Loucy (cell line): Measurements from ENCODE around the gene GPR15LG.

ENCODE experiments used
- H2AFZ ChIP-seq: fragments of 200-600 bp; sonication (generic); 2 replicates; pipeline ENCODE4 v1.6.0; 2016; ENCODE audit warnings: antibody characterized with exemption, mild to moderate bottlenecking, low read length, moderate library complexity
- H3F3A ChIP-seq: fragments of 200-600 bp; 2 replicates; pipeline ENCODE4 v1.6.0; 2016; ENCODE audit warnings: antibody characterized with exemption, low read depth, mild to moderate bottlenecking
- H3K27me3 ChIP-seq: fragments of 200-600 bp; sonication (generic); 2 replicates; pipeline ENCODE4 v1.6.1; 2014; ENCODE audit warnings: low read length, mild to moderate bottlenecking; ENCODE audit not compliant: insufficient read depth, poor library complexity, severe bottlenecking
- H3K36me3 ChIP-seq: fragments of 200-600 bp; sonication (generic); 2 replicates; pipeline ENCODE4 v1.6.1; 2016; ENCODE audit warnings: low read length; ENCODE audit not compliant: insufficient read depth
- H3K4me1 ChIP-seq: fragments of 200-600 bp; sonication (generic); 2 replicates; pipeline ENCODE4 v1.5.1; 2014; ENCODE audit warnings: low read length, mild to moderate bottlenecking; ENCODE audit not compliant: insufficient read depth, poor library complexity, severe bottlenecking
- H3K4me2 ChIP-seq: fragments of 200-600 bp; sonication (generic); 2 replicates; pipeline ENCODE4 v1.6.0; 2014; ENCODE audit warnings: antibody characterized with exemption, low read length, low read depth, mild to moderate bottlenecking; ENCODE audit not compliant: poor library complexity, severe bottlenecking
- H3K4me3 ChIP-seq: fragments of 200-600 bp; sonication (generic); 2 replicates; pipeline ENCODE4 v1.5.1; 2014; ENCODE audit warnings: low read length, mild to moderate bottlenecking, mixed read lengths; ENCODE audit not compliant: poor library complexity, severe bottlenecking
- H3K79me2 ChIP-seq: fragments of 200-600 bp; sonication (generic); 2 replicates; pipeline ENCODE4 v1.6.1; 2014; ENCODE audit warnings: low read length; ENCODE audit not compliant: insufficient read depth
- H3K9ac ChIP-seq: fragments of 200-600 bp; sonication (generic); 2 replicates; pipeline ENCODE4 v1.6.0; 2014; ENCODE audit warnings: mild to moderate bottlenecking, low read depth, low read length, moderate library complexity; ENCODE audit not compliant: poor library complexity, severe bottlenecking
- H3K9me2 ChIP-seq: fragments of 200-600 bp; sonication (generic); replicated peaks from 2 replicates; pipeline ENCODE4 v1.6.1; 2016; ENCODE audit warnings: low read depth, low read length, mixed read lengths
- H3K9me3 ChIP-seq: fragments of 200-600 bp; sonication (generic); 2 replicates; pipeline ENCODE4 v1.6.1; 2014; ENCODE audit warnings: mild to moderate bottlenecking, antibody characterized with exemption, low read length, low read depth; ENCODE audit not compliant: insufficient read depth
- H4K20me1 ChIP-seq: fragments of 200-600 bp; sonication (generic); 2 replicates; pipeline ENCODE4 v1.6.0; 2014; ENCODE audit warnings: antibody characterized with exemption, low read length, mild to moderate bottlenecking; ENCODE audit not compliant: insufficient read depth, poor library complexity, severe bottlenecking
- EZH2phosphoT487 ChIP-seq: fragments of 200-600 bp; IDR thresholded peaks from 2 replicates; pipeline ENCODE4 v1.6.1; 2018; ENCODE audit warnings: antibody characterized with exemption, mild to moderate bottlenecking, moderate library complexity, borderline replicate concordance
- TF ChIP-seq, protein P1 (sequence below): fragments of 200-600 bp; sonication (generic); conservative IDR thresholded peaks from 2 replicates; pipeline ENCODE4 v1.5.1; 2014; ENCODE audit warnings: mild to moderate bottlenecking, antibody characterized with exemption, low read length

GPR15LG gene

DNA sequence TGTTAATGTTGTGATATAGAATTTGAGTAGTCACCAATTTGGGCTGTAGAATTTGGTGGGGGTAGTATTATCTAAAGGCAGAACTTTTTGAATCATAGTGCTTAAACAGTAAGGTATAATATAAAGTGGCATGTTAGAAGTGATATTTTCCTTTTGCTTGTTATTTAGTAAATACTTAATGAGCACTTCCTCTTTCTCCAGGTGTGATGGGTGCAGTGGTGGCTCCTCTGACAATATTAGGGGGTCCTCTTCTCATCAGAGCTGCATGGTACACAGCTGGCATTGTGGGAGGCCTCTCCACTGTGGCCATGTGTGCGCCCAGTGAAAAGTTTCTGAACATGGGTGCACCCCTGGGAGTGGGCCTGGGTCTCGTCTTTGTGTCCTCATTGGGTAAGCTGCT, 23.7 kb upstream of the GPR15LG start:
- Histone ChIP-seq H3F3A (no peaks in the 10 kb centered on the region), H3K9me3 (no peaks in the 10 kb centered on the region)

DNA sequence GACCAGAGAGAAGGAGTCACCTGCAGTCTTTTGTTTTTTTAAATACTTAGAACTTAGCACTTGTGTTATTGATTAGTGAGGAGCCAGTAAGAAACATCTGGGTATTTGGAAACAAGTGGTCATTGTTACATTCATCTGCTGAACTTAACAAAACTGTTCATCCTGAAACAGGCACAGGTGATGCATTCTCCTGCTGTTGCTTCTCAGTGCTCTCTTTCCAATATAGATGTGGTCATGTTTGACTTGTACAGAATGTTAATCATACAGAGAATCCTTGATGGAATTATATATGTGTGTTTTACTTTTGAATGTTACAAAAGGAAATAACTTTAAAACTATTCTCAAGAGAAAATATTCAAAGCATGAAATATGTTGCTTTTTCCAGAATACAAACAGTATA, 20.8 kb upstream of the GPR15LG start:
- no peaks in the 10 kb centered on the region; the same call in 1 of the 2 replicates for H3K79me2 ChIP-seq
- no peaks in the 10 kb centered on the region for H3K9me2 ChIP-seq
- H3K36me3 ChIP-seq, result peaks cover 53% of the 10 kb centered on the region; the same call in 1 of the 2 replicates

More for the DNA sequence above, 23.7 kb upstream of the GPR15LG start:
- no peak overlapping the region for H2AFZ ChIP-seq
- no peaks in the 10 kb centered on the region for H3K4me1 ChIP-seq
- H3K9me2 ChIP-seq, result no peaks in the 10 kb centered on the region
- TF ChIP-seq EZH2phosphoT487, result no peak
- TF ChIP-seq, protein P1, sequence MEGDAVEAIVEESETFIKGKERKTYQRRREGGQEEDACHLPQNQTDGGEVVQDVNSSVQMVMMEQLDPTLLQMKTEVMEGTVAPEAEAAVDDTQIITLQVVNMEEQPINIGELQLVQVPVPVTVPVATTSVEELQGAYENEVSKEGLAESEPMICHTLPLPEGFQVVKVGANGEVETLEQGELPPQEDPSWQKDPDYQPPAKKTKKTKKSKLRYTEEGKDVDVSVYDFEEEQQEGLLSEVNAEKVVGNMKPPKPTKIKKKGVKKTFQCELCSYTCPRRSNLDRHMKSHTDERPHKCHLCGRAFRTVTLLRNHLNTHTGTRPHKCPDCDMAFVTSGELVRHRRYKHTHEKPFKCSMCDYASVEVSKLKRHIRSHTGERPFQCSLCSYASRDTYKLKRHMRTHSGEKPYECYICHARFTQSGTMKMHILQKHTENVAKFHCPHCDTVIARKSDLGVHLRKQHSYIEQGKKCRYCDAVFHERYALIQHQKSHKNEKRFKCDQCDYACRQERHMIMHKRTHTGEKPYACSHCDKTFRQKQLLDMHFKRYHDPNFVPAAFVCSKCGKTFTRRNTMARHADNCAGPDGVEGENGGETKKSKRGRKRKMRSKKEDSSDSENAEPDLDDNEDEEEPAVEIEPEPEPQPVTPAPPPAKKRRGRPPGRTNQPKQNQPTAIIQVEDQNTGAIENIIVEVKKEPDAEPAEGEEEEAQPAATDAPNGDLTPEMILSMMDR, result no peak
- H3K36me3 ChIP-seq, result peaks cover 73% of the 10 kb centered on the region
- H3K79me2 ChIP-seq, result no peaks in the 10 kb centered on the region; the same call in 1 of the 2 replicates
- H3K9ac ChIP-seq, result no peak overlapping the region
- no peaks in the 10 kb centered on the region for H3K27me3 ChIP-seq
- no peaks in the 10 kb centered on the region for H4K20me1 ChIP-seq
- H3K4me2 ChIP-seq, result no peak overlapping the region
- no peak overlapping the region for H3K4me3 ChIP-seq

DNA sequence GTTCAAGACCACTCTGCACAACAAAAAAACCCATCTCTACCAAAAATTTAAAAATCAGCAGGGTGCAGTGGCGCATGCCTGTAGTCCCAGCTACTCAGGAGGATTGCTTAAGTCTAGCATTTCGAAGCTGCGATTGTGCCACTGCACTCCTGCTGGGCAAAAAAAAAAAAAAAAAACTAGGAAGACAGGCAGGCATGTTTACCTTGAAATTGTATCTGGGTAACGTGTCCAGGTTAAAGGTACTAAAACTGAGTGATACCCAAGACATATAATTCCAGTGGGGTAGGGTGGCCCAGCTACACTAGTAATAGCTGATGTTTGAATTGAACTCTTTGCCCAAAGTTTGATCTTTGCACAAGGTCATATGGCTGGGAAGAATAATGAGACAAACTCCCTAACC, 18.1 kb upstream of the GPR15LG start:
- H2AFZ ChIP-seq, result no peak overlapping the region
- H3K4me3 ChIP-seq, result no peak overlapping the region
- no peak overlapping the region for H3K9ac ChIP-seq
- H4K20me1 ChIP-seq, result no peaks in the 10 kb centered on the region
- no peaks in the 10 kb centered on the region for H3K9me3 ChIP-seq
- H3F3A ChIP-seq, result no peaks in the 10 kb centered on the region
- no peaks in the 10 kb centered on the region for H3K27me3 ChIP-seq
- H3K79me2 ChIP-seq, result no peaks in the 10 kb centered on the region
- no peak overlapping the region for H3K4me2 ChIP-seq
- peaks cover 33% of the 10 kb centered on the region; the same call in 1 of the 2 replicates for H3K36me3 ChIP-seq
- TF ChIP-seq, protein P1, result no peak
- TF ChIP-seq EZH2phosphoT487, result no peak
- H3K9me2 ChIP-seq, result no peaks in the 10 kb centered on the region
- no peaks in the 10 kb centered on the region for H3K4me1 ChIP-seq

More for the DNA sequence above, 20.8 kb upstream of the GPR15LG start:
- no peak for TF ChIP-seq EZH2phosphoT487
- TF ChIP-seq, protein P1, result no peak
- H4K20me1 ChIP-seq, result no peaks in the 10 kb centered on the region
- no peaks in the 10 kb centered on the region for H3F3A ChIP-seq
- H3K9ac ChIP-seq, result no peak overlapping the region
- H3K9me3 ChIP-seq, result no peaks in the 10 kb centered on the region
- H3K4me2 ChIP-seq, result no peak overlapping the region
- H3K27me3 ChIP-seq, result no peaks in the 10 kb centered on the region
- no peak overlapping the region for H3K4me3 ChIP-seq
- H3K4me1 ChIP-seq, result no peaks in the 10 kb centered on the region
- H2AFZ ChIP-seq, result no peak overlapping the region
